ENCODE measurements around the gene KCNT1. TPM values are rescaled to one million over a fixed set of nuclear protein-coding genes. Genes with fewer than 3 reads are reported as not detected.
A peak's percentile ranks its signal among the peaks of the same experiment; 100 is the strongest.

KCNT1 gene
- total and polyA plus RNA-seq, 10 of the 15 experiments (the other 5 are each of a cell fraction or from before 2014, with no cell fraction given): not detected

DNA sequence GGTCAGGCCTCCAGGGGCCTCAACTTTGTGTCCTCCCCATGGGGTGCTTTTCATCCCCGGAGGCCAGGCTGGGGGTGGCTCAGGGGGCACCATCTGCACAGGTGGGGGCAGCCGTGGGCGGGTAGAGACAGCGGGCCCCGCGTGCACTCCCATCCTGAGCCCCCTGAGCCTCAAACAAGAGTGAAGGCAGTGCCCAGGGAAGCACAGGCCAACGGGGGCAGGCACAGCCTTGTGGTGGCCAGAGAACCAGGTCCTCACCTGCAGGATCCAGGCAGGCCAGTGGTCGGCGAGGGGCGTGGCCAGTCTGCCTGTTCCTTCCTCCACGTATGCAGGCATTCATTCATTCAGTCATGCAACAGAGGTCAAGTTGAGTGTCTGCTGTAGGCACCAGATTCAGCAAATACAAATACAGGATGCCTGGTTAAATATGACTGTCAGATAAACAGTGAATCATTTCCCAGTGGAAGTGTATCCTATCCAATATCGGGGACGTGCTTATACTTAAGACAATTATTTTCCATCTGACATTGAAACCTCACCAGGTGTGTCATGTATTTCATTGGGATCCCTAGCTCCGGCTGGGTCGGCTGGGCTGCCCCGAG, 22.3 kb downstream of the KCNT1 start:
- no peak for FAIRE-seq
- SMC1A ChIA-PET (ENCODE audit: uncharacterized antibody, unreplicated experiment): no interaction called here
- no peaks in the 10 kb centered on the region for H3K79me2 ChIP-seq (ENCODE audit: control insufficient read depth, insufficient read depth, low read length)
- CTCF ChIA-PET: no interaction called here
- H3K36me3 ChIP-seq (ENCODE audit: control insufficient read depth in 2 of 2, insufficient read depth in 2 of 2, low read length in 1 of 2): no peaks in the 10 kb centered on the region
- POLR2A ChIA-PET: no interaction called here
- BruUV-seq (replicated peaks): no TSS peak
- DNase-seq (ENCODE audit: low read depth, low spot score): no peak
- TF ChIP-seq, protein P1, sequence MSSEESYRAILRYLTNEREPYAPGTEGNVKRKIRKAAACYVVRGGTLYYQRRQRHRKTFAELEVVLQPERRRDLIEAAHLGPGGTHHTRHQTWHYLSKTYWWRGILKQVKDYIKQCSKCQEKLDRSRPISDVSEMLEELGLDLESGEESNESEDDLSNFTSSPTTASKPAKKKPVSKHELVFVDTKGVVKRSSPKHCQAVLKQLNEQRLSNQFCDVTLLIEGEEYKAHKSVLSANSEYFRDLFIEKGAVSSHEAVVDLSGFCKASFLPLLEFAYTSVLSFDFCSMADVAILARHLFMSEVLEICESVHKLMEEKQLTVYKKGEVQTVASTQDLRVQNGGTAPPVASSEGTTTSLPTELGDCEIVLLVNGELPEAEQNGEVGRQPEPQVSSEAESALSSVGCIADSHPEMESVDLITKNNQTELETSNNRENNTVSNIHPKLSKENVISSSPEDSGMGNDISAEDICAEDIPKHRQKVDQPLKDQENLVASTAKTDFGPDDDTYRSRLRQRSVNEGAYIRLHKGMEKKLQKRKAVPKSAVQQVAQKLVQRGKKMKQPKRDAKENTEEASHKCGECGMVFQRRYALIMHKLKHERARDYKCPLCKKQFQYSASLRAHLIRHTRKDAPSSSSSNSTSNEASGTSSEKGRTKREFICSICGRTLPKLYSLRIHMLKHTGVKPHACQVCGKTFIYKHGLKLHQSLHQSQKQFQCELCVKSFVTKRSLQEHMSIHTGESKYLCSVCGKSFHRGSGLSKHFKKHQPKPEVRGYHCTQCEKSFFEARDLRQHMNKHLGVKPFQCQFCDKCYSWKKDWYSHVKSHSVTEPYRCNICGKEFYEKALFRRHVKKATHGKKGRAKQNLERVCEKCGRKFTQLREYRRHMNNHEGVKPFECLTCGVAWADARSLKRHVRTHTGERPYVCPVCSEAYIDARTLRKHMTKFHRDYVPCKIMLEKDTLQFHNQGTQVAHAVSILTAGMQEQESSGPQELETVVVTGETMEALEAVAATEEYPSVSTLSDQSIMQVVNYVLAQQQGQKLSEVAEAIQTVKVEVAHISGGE (CRISPR knock-in tag; IDR thresholded peaks at IDR 0.05): no peak
- H3K4me2 ChIP-seq (ENCODE audit: control insufficient read depth, insufficient read depth): no peak overlapping the region
- no peaks in the 10 kb centered on the region for H3K4me1 ChIP-seq (ENCODE audit: control insufficient read depth, insufficient read depth, low read length)
- intact Hi-C loops (cut with micrococcal nuclease; ENCODE audit: unreplicated experiment) (no loop called here), in situ Hi-C loops (cut with MboI) (no loop called here)
- RAD21 ChIA-PET (ENCODE audit: unreplicated experiment): no interaction called here
- H3K9me3 ChIP-seq (replicated peaks; ENCODE audit: control insufficient read depth, insufficient read depth, low read length): no peaks in the 10 kb centered on the region
- no peak overlapping the region for H3K4me3 ChIP-seq
- ATAC-seq: no peak
- H3K27ac ChIP-seq (ENCODE audit: control insufficient read depth, insufficient read depth): no peak overlapping the region
- H3K9ac ChIP-seq (ENCODE audit: control insufficient read depth, insufficient read depth, low read length): no peak overlapping the region
- no peaks in the 10 kb centered on the region; a peak in 1 of 4 replicates for H3K27me3 ChIP-seq (replicated peaks in 1 of 2; ENCODE audit: control insufficient read depth in 2 of 2, insufficient read depth in 2 of 2, low read length in 1 of 2)
- 34% methylated on average over 14 of the region's 16 CpGs for WGBS (ENCODE audit: insufficient coverage, insufficient replicate concordance, low lambda C conversion rate, missing lambda C conversion rate)
- H4K20me1 ChIP-seq (ENCODE audit: control insufficient read depth, insufficient read depth): no peaks in the 10 kb centered on the region
- no peak overlapping the region for H2AFZ ChIP-seq (ENCODE audit: control insufficient read depth, low read depth, low read length)

DNA sequence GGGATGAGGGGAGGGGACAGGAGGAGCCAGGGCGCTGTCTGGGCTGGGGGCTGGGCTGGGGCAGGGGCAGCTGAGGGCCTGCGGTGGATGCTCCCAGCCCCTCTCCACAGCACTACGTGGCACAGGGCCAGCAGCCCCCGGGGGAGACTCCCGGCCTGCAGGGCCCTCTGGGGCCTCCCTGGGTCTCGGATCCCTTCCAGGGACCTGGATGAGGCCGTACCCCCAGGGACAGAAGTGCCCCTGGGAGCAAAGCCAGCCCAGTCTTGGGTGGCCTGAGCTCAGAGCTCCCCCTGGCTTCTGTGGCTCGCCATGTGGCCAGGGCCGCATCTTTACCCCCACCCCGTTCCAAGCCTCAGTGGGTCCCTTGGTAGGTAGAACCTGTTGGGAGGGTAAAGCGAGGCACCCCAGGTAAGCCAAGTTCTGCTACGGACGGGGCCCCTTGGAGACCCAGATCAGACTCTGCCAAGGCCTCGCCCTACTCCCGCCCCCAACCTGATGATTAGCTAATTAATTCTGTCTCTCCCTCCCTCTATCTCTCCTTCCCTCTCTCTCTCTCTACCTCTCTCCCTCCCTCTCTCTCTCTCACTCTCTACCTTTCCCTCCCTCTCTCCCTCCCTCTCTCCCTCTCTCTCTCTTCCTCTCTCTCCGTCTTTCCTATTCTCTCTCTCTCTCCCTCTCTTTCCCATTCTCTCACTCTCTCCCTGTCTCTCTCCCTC, 24.3 kb downstream of the KCNT1 start:
- DNase-seq (ENCODE audit: low read depth, low spot score): no peak
- no TSS peak for BruUV-seq (replicated peaks)
- no peaks in the 10 kb centered on the region for H4K20me1 ChIP-seq (ENCODE audit: control insufficient read depth, insufficient read depth)
- no peaks in the 10 kb centered on the region for H3K79me2 ChIP-seq (ENCODE audit: control insufficient read depth, insufficient read depth, low read length)
- H3K9me3 ChIP-seq (replicated peaks; ENCODE audit: control insufficient read depth, insufficient read depth, low read length): no peaks in the 10 kb centered on the region
- no peak; the same call in 2 of the 3 replicates for ATAC-seq
- ChIA-PET CTCF (no interaction called here), POLR2A (no interaction called here), SMC1A (ENCODE audit: uncharacterized antibody, unreplicated experiment) (no interaction called here), RAD21 (ENCODE audit: unreplicated experiment) (no interaction called here)
- TF ChIP-seq, protein P2, sequence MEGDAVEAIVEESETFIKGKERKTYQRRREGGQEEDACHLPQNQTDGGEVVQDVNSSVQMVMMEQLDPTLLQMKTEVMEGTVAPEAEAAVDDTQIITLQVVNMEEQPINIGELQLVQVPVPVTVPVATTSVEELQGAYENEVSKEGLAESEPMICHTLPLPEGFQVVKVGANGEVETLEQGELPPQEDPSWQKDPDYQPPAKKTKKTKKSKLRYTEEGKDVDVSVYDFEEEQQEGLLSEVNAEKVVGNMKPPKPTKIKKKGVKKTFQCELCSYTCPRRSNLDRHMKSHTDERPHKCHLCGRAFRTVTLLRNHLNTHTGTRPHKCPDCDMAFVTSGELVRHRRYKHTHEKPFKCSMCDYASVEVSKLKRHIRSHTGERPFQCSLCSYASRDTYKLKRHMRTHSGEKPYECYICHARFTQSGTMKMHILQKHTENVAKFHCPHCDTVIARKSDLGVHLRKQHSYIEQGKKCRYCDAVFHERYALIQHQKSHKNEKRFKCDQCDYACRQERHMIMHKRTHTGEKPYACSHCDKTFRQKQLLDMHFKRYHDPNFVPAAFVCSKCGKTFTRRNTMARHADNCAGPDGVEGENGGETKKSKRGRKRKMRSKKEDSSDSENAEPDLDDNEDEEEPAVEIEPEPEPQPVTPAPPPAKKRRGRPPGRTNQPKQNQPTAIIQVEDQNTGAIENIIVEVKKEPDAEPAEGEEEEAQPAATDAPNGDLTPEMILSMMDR (IDR thresholded peaks at IDR 0.05 in 2 of 3, conservative IDR thresholded peaks at IDR 0.05 in 1 of 3; ENCODE audit: control insufficient read depth in 2 of 3, extremely low read depth in 1 of 3, insufficient read depth in 1 of 3, low read depth in 3 of 3, low read length in 3 of 3): peak in 2 of 3 experiments; percentile 7 to 18; a peak in 1 of 6 replicates
- TF ChIP-seq, protein P3, sequence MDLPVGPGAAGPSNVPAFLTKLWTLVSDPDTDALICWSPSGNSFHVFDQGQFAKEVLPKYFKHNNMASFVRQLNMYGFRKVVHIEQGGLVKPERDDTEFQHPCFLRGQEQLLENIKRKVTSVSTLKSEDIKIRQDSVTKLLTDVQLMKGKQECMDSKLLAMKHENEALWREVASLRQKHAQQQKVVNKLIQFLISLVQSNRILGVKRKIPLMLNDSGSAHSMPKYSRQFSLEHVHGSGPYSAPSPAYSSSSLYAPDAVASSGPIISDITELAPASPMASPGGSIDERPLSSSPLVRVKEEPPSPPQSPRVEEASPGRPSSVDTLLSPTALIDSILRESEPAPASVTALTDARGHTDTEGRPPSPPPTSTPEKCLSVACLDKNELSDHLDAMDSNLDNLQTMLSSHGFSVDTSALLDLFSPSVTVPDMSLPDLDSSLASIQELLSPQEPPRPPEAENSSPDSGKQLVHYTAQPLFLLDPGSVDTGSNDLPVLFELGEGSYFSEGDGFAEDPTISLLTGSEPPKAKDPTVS (IDR thresholded peaks at IDR 0.05; ENCODE audit: low read depth, low read length): no peak
- no peaks in the 10 kb centered on the region for H3K36me3 ChIP-seq (ENCODE audit: control insufficient read depth in 2 of 2, insufficient read depth in 2 of 2, low read length in 1 of 2)
- H3K27ac ChIP-seq (ENCODE audit: control insufficient read depth, insufficient read depth): no peak overlapping the region
- 15% methylated on average over 14 of the region's 16 CpGs for WGBS (ENCODE audit: insufficient coverage, insufficient replicate concordance, low lambda C conversion rate, missing lambda C conversion rate)
- no peak overlapping the region for H2AFZ ChIP-seq (ENCODE audit: control insufficient read depth, low read depth, low read length)
- in situ Hi-C loops (cut with MboI) (no loop called here), intact Hi-C loops (cut with micrococcal nuclease; ENCODE audit: unreplicated experiment) (no loop called here)
- no peak for FAIRE-seq
- no peak overlapping the region for H3K9ac ChIP-seq (ENCODE audit: control insufficient read depth, insufficient read depth, low read length)
- H3K4me3 ChIP-seq: no peak overlapping the region
- H3K27me3 ChIP-seq (replicated peaks in 1 of 2; ENCODE audit: control insufficient read depth in 2 of 2, insufficient read depth in 2 of 2, low read length in 1 of 2): no peaks in the 10 kb centered on the region; a peak in 1 of 4 replicates
- H3K4me2 ChIP-seq (ENCODE audit: control insufficient read depth, insufficient read depth): no peak overlapping the region
- H3K4me1 ChIP-seq (ENCODE audit: control insufficient read depth, insufficient read depth, low read length): no peaks in the 10 kb centered on the region

Data from GM12878 (cell line).